Measurements from ENCODE around the gene HCCS. TPM values are rescaled to one million over a fixed set of nuclear protein-coding genes. Genes with fewer than 3 reads are reported as not detected.

Gene HCCS
- total and polyA plus RNA-seq, 2 of the 13 experiments (the other 11 are each of a cell fraction or from before 2014, with no cell fraction given), result 15.4 to 16.7 TPM

- TF ChIP-seq FOXJ3 (CRISPR knock-in tag; IDR thresholded peaks at IDR 0.05; ENCODE audit: borderline replicate concordance) (no peak), CBX5 (CRISPR knock-in tag; IDR thresholded peaks at IDR 0.05; ENCODE audit: borderline replicate concordance) (no peak), ZNF343 (CRISPR knock-in tag; IDR thresholded peaks at IDR 0.05) (no peak), ZBTB39 (CRISPR knock-in tag; IDR thresholded peaks at IDR 0.05) (no peak), SOX13 (IDR thresholded peaks at IDR 0.05) (no peak), SOX13 (CRISPR knock-in tag; conservative IDR thresholded peaks at IDR 0.05 in 1 of 2, IDR thresholded peaks at IDR 0.05 in 1 of 2) (0 out of 4 replicates have a peak, but pooled peaks of 1 of the 2 experiments have one; percentile 5), ZFP90 (CRISPR knock-in tag; IDR thresholded peaks at IDR 0.05; ENCODE audit: borderline replicate concordance) (no peak), GFI1 (CRISPR knock-in tag; IDR thresholded peaks at IDR 0.05; ENCODE audit: borderline replicate concordance) (no peak), ZNF781 (CRISPR knock-in tag; IDR thresholded peaks at IDR 0.05; ENCODE audit: borderline replicate concordance, not compliant biosample characterization) (no peak), ZKSCAN1 (IDR thresholded peaks at IDR 0.05; ENCODE audit: low read length) (no peak), RAD21 (CRISPR knock-in tag; IDR thresholded peaks at IDR 0.05) (peak; percentile 52; the same call in 1 of the 2 replicates), MXD4 (CRISPR knock-in tag; IDR thresholded peaks at IDR 0.05) (no peak), GATAD1 (CRISPR knock-in tag; IDR thresholded peaks at IDR 0.05) (no peak), ZNF275 (CRISPR knock-in tag; IDR thresholded peaks at IDR 0.05; ENCODE audit: borderline replicate concordance) (no peak), HOXA5 (CRISPR knock-in tag; IDR thresholded peaks at IDR 0.05) (no peak), HNRNPL (IDR thresholded peaks at IDR 0.05; ENCODE audit: low read depth, low read length) (no peak), ZFP82 (CRISPR knock-in tag; IDR thresholded peaks at IDR 0.05; ENCODE audit: borderline replicate concordance) (no peak), RFX3 (CRISPR knock-in tag; IDR thresholded peaks at IDR 0.05) (no peak), MXI1 (IDR thresholded peaks at IDR 0.05; ENCODE audit: borderline replicate concordance, low read depth, low read length) (no peak), ZFP37 (CRISPR knock-in tag; IDR thresholded peaks at IDR 0.05; ENCODE audit: borderline replicate concordance) (no peak)
- TF ChIP-seq, protein P1, sequence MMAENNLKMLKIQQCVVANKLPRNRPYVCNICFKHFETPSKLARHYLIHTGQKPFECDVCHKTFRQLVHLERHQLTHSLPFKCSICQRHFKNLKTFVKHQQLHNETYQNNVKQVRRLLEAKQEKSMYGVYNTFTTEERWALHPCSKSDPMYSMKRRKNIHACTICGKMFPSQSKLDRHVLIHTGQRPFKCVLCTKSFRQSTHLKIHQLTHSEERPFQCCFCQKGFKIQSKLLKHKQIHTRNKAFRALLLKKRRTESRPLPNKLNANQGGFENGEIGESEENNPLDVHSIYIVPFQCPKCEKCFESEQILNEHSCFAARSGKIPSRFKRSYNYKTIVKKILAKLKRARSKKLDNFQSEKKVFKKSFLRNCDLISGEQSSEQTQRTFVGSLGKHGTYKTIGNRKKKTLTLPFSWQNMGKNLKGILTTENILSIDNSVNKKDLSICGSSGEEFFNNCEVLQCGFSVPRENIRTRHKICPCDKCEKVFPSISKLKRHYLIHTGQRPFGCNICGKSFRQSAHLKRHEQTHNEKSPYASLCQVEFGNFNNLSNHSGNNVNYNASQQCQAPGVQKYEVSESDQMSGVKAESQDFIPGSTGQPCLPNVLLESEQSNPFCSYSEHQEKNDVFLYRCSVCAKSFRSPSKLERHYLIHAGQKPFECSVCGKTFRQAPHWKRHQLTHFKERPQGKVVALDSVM (CRISPR knock-in tag; IDR thresholded peaks at IDR 0.05), result no peak
Measured at GRCh38 chrX:11100281-11101035, 10.7 kb upstream of the HCCS start (continued).

All from HepG2 (cell line).